Mesenchymal stem cell (in vitro differentiated cells and primary cell): ENCODE measurements around the gene DKKL1.
"Not testable (repeated sequence)": the region's sequence is repeated elsewhere in the genome, so short reads cannot be mapped to it uniquely, and the experiment has no call there.

Experiments used
- DNase-seq: peaks from one replicate; pipeline ENCODE4 v3.0.0-alpha.2; 2013
- H2AFZ ChIP-seq: one replicate; pipeline ENCODE4 v1.6.1; 2013; ENCODE audit warnings: low read depth, mild to moderate bottlenecking, control low read depth, inconsistent platforms, low read length, moderate library complexity
- H2AK5ac ChIP-seq: 2 replicates; pipeline ENCODE4 v1.6.1; 2013; ENCODE audit warnings: low read length, moderate library complexity, mild to moderate bottlenecking, inconsistent platforms; ENCODE audit not compliant: severe bottlenecking
- H2BK120ac ChIP-seq: one replicate; pipeline ENCODE4 v1.6.1; 2013; ENCODE audit warnings: low read depth, mild to moderate bottlenecking, inconsistent platforms, low read length, moderate library complexity
- H2BK12ac ChIP-seq, 2 experiments: one replicate each; pipeline ENCODE4 v1.6.1; 2013; ENCODE audit warnings: inconsistent platforms in 2 of 2, low read length in 2 of 2, mild to moderate bottlenecking in 2 of 2, moderate library complexity in 2 of 2, control low read depth in 1 of 2
- H2BK15ac ChIP-seq: one replicate; pipeline ENCODE4 v1.6.1; 2013; ENCODE audit warnings: mild to moderate bottlenecking, low read depth, inconsistent platforms; ENCODE audit not compliant: poor library complexity, severe bottlenecking
- H2BK5ac ChIP-seq: 2 replicates; pipeline ENCODE4 v1.6.1; 2013; ENCODE audit warnings: low read depth, mild to moderate bottlenecking, low read length, control low read depth, inconsistent platforms; ENCODE audit not compliant: poor library complexity, severe bottlenecking
- H3K14ac ChIP-seq, 2 experiments: one replicate each; pipeline ENCODE4 v1.6.1; 2013; ENCODE audit warnings: inconsistent platforms in 2 of 2, low read length in 2 of 2, control low read depth in 1 of 2, mild to moderate bottlenecking in 1 of 2, moderate library complexity in 1 of 2
- H3K18ac ChIP-seq, 2 experiments: one replicate each; pipeline ENCODE4 v1.6.1; 2013; ENCODE audit warnings: inconsistent platforms in 2 of 2, low read length in 2 of 2, control low read depth in 1 of 2, low read depth in 1 of 2, mild to moderate bottlenecking in 1 of 2
- H3K23ac ChIP-seq, 2 experiments: one replicate each; pipeline ENCODE4 v1.6.1; 2013; ENCODE audit warnings: inconsistent platforms in 2 of 2, low read length in 2 of 2, mild to moderate bottlenecking in 2 of 2, moderate library complexity in 2 of 2, control low read depth in 1 of 2
- H3K27ac ChIP-seq: 2 replicates; pipeline ENCODE4 v1.5.1; 2013; ENCODE audit warnings: mild to moderate bottlenecking, moderate library complexity, low read length, control low read depth, inconsistent platforms; ENCODE audit not compliant: poor library complexity, severe bottlenecking
- H3K27me3 ChIP-seq, 2 experiments: 2 replicates each; pipeline versions ENCODE4 v1.6.1 to v1.7.0; 2013; ENCODE audit warnings: low read length in 2 of 2, mild to moderate bottlenecking in 2 of 2, moderate library complexity in 2 of 2, control low read depth in 1 of 2, inconsistent platforms in 1 of 2; ENCODE audit not compliant: control insufficient read depth in 1 of 2, insufficient read depth in 1 of 2
- H3K36me3 ChIP-seq, 2 experiments: 2 replicates each; pipeline versions ENCODE4 v1.6.1 to v1.7.0; 2013; ENCODE audit warnings: low read length in 2 of 2, control low read depth in 1 of 2, inconsistent platforms in 1 of 2, low read depth in 1 of 2, mild to moderate bottlenecking in 1 of 2; ENCODE audit not compliant: insufficient read depth in 2 of 2, control insufficient read depth in 1 of 2
- H3K4ac ChIP-seq, 2 experiments: one replicate each; pipeline ENCODE4 v1.6.1; 2013; ENCODE audit warnings: inconsistent platforms in 2 of 2, low read length in 2 of 2, mild to moderate bottlenecking in 2 of 2, moderate library complexity in 2 of 2, control low read depth in 1 of 2, low read depth in 1 of 2
- H3K4me1 ChIP-seq: 2 replicates; pipeline ENCODE4 v1.6.1; 2013; ENCODE audit warnings: low read depth, low read length, control low read depth; ENCODE audit not compliant: control insufficient read depth, insufficient read depth
- H3K4me2 ChIP-seq: 2 replicates; pipeline ENCODE4 v1.6.1; 2013; ENCODE audit warnings: low read length, mild to moderate bottlenecking, inconsistent platforms; ENCODE audit not compliant: poor library complexity, severe bottlenecking
- H3K4me3 ChIP-seq, 2 experiments: 2 replicates each; pipeline versions ENCODE4 v1.5.1 to v1.7.0; 2013; ENCODE audit warnings: low read length in 2 of 2, mild to moderate bottlenecking in 2 of 2, control low read depth in 1 of 2, low read depth in 1 of 2; ENCODE audit not compliant: insufficient read depth in 1 of 2
- H3K79me1 ChIP-seq: replicated peaks from 2 replicates; pipeline ENCODE4 v1.6.1; 2013; ENCODE audit warnings: mild to moderate bottlenecking, control low read depth, low read length, inconsistent platforms; ENCODE audit not compliant: poor library complexity, severe bottlenecking
- H3K9ac ChIP-seq: 2 replicates; pipeline ENCODE4 v1.7.0; 2013; ENCODE audit warnings: mild to moderate bottlenecking, low read length, moderate library complexity
- H3K9me3 ChIP-seq: 2 replicates; pipeline ENCODE4 v1.7.0; 2013; ENCODE audit warnings: mild to moderate bottlenecking, low read length; ENCODE audit not compliant: control insufficient read depth
- H4K8ac ChIP-seq: one replicate; pipeline ENCODE4 v1.6.1; 2013; ENCODE audit warnings: inconsistent platforms, mild to moderate bottlenecking, low read length, moderate library complexity
- H4K91ac ChIP-seq: one replicate; pipeline ENCODE4 v1.6.1; 2013; ENCODE audit warnings: mild to moderate bottlenecking, low read length, inconsistent platforms
- WGBS: methylation state at CpG from one replicate; pipeline ENCODE4 v1.1.7; 2013; ENCODE audit warnings: mixed read lengths; 5-methylcytosine and 5-hydroxymethylcytosine counted together

Gene DKKL1

GRCh38 chr19:49324801-49325576 is 38.7 kb upstream of the DKKL1 start, which contains the start of gene SLC6A16:
Gene SLC6A16 (minus strand): TSS chr19:49325191. CDS start chr19:49311347, 13,844 bp downstream.
- Histone ChIP-seq H3K4me1 (no peaks in the 10 kb centered on the region), H3K14ac (no peak within 1 kb of the TSS), H3K4me2 (no peak within 1 kb of the TSS), H2AFZ (no peak within 1 kb of the TSS), H3K9me3 (peaks cover 12% of the 10 kb centered on the region), H3K9ac (no peak within 1 kb of the TSS), H3K27me3 (no peaks in the 10 kb centered on the region), H2BK12ac (no peak within 1 kb of the TSS), H3K36me3 (peaks cover 0 to 24% of the 10 kb centered on the region in 2 experiments), H3K27ac (no peak within 1 kb of the TSS), H2AK5ac (no peak within 1 kb of the TSS), H4K8ac (no peak within 1 kb of the TSS), H2BK5ac (no peak within 1 kb of the TSS), H3K23ac (no peak within 1 kb of the TSS), H2BK15ac (no peak within 1 kb of the TSS), H3K79me1 (peaks cover 8% of the 10 kb centered on the region), H3K4ac (no peak within 1 kb of the TSS), H2BK120ac (no peak within 1 kb of the TSS), H3K18ac (no peak within 1 kb of the TSS), H4K91ac (no peak within 1 kb of the TSS), H3K4me3 (no peak within 1 kb of the TSS)
- WGBS, result 94% methylated on average over 37 of the region's 38 CpGs
- no peak for DNase-seq

GRCh38 chr19:49325756-49326155 is 37.9 kb upstream of the DKKL1 start:
- H3K9ac ChIP-seq, H3K18ac ChIP-seq, H3K4me1 ChIP-seq, H2BK15ac ChIP-seq, H3K79me1 ChIP-seq, H3K4me2 ChIP-seq, H3K27ac ChIP-seq, DNase-seq, H2BK12ac ChIP-seq, H4K8ac ChIP-seq, H3K14ac ChIP-seq, H3K4me3 ChIP-seq, H2AK5ac ChIP-seq, H2BK5ac ChIP-seq, H4K91ac ChIP-seq, H2BK120ac ChIP-seq, H3K27me3 ChIP-seq, H3K23ac ChIP-seq, H3K4ac ChIP-seq, H2AFZ ChIP-seq: not testable (repeated sequence)
- 96% methylated on average over 12 of the region's 13 CpGs for WGBS
- H3K9me3 ChIP-seq, result peaks cover 12% of the 10 kb centered on the region
- H3K36me3 ChIP-seq, result peaks cover 0 to 24% of the 10 kb centered on the region in 2 experiments

GRCh38 chr19:49326165-49326704 is 37.4 kb upstream of the DKKL1 start:
- Histone ChIP-seq H3K4me2 (no peak overlapping the region), H3K79me1 (peaks cover 8% of the 10 kb centered on the region), H2BK12ac (no peak overlapping the region), H3K27ac (no peak overlapping the region), H3K23ac (no peak overlapping the region), H3K9me3 (peaks cover 12% of the 10 kb centered on the region), H3K4me1 (peaks cover 1% of the 10 kb centered on the region), H4K91ac (no peak overlapping the region), H2AK5ac (no peak overlapping the region), H3K14ac (no peak overlapping the region), H3K36me3 (peaks cover 0 to 23% of the 10 kb centered on the region in 2 experiments), H4K8ac (no peak overlapping the region), H3K4ac (no peak overlapping the region), H3K9ac (no peak overlapping the region), H3K27me3 (no peaks in the 10 kb centered on the region), H2BK15ac (no peak overlapping the region), H2BK5ac (no peak overlapping the region), H2BK120ac (no peak overlapping the region), H3K18ac (no peak overlapping the region), H3K4me3 (no peak overlapping the region), H2AFZ (no peak overlapping the region)
- DNase-seq, result no peak
- 100% methylated on average over 1 of the region's 3 CpGs for WGBS

GRCh38 chr19:49327878-49328544 is 35.7 kb upstream of the DKKL1 start:
- Histone ChIP-seq H3K4me1 (peaks cover 4% of the 10 kb centered on the region), H3K27ac (no peak overlapping the region), H3K27me3 (no peaks in the 10 kb centered on the region), H3K14ac (no peak overlapping the region), H4K8ac (no peak overlapping the region), H3K23ac (no peak overlapping the region), H3K4me3 (no peak overlapping the region), H3K18ac (no peak overlapping the region), H2BK5ac (no peak overlapping the region), H3K4ac (no peak overlapping the region), H2BK12ac (no peak overlapping the region), H2AFZ (no peak overlapping the region), H3K36me3 (peaks cover 0 to 14% of the 10 kb centered on the region in 2 experiments), H3K9me3 (peaks cover 8% of the 10 kb centered on the region), H3K79me1 (peaks cover 8% of the 10 kb centered on the region), H2BK120ac (no peak overlapping the region), H2BK15ac (no peak overlapping the region), H3K9ac (no peak overlapping the region), H4K91ac (no peak overlapping the region), H2AK5ac (no peak overlapping the region), H3K4me2 (no peak overlapping the region)
- DNase-seq, result peak; percentile 32
- WGBS, result 76% methylated on average over 2 of the region's 2 CpGs
